Measurements from ENCODE around the gene WIPI1.

WIPI1 gene

GRCh38 chr17:68390888-68391545 is 66.3 kb downstream of the WIPI1 start:
- no peak overlapping the region for H3K4me3 ChIP-seq (replicated peaks; ENCODE audit: low read depth, low read length)
- TF ChIP-seq, protein P1, sequence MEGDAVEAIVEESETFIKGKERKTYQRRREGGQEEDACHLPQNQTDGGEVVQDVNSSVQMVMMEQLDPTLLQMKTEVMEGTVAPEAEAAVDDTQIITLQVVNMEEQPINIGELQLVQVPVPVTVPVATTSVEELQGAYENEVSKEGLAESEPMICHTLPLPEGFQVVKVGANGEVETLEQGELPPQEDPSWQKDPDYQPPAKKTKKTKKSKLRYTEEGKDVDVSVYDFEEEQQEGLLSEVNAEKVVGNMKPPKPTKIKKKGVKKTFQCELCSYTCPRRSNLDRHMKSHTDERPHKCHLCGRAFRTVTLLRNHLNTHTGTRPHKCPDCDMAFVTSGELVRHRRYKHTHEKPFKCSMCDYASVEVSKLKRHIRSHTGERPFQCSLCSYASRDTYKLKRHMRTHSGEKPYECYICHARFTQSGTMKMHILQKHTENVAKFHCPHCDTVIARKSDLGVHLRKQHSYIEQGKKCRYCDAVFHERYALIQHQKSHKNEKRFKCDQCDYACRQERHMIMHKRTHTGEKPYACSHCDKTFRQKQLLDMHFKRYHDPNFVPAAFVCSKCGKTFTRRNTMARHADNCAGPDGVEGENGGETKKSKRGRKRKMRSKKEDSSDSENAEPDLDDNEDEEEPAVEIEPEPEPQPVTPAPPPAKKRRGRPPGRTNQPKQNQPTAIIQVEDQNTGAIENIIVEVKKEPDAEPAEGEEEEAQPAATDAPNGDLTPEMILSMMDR (IDR thresholded peaks at IDR 0.05; ENCODE audit: low read length, missing control alignments), result no peak
- DNase-seq (ENCODE audit: low read depth), result no peak

GRCh38 chr17:68389041-68389440 is 68.3 kb downstream of the WIPI1 start:
- DNase-seq (ENCODE audit: low read depth), result no peak

GRCh38 chr17:68387435-68388218 is 69.7 kb downstream of the WIPI1 start:
- H3K4me3 ChIP-seq (replicated peaks; ENCODE audit: low read depth, low read length), result no peak overlapping the region
- TF ChIP-seq, protein P1 (IDR thresholded peaks at IDR 0.05; ENCODE audit: low read length, missing control alignments), result no peak
- DNase-seq (ENCODE audit: low read depth), result no peak

More at GRCh38 chr17:68389041-68389440, 68.3 kb downstream of the WIPI1 start:
- TF ChIP-seq, protein P1 (IDR thresholded peaks at IDR 0.05; ENCODE audit: low read length, missing control alignments), result no peak
- no peak overlapping the region for H3K4me3 ChIP-seq (replicated peaks; ENCODE audit: low read depth, low read length)

DNA sequence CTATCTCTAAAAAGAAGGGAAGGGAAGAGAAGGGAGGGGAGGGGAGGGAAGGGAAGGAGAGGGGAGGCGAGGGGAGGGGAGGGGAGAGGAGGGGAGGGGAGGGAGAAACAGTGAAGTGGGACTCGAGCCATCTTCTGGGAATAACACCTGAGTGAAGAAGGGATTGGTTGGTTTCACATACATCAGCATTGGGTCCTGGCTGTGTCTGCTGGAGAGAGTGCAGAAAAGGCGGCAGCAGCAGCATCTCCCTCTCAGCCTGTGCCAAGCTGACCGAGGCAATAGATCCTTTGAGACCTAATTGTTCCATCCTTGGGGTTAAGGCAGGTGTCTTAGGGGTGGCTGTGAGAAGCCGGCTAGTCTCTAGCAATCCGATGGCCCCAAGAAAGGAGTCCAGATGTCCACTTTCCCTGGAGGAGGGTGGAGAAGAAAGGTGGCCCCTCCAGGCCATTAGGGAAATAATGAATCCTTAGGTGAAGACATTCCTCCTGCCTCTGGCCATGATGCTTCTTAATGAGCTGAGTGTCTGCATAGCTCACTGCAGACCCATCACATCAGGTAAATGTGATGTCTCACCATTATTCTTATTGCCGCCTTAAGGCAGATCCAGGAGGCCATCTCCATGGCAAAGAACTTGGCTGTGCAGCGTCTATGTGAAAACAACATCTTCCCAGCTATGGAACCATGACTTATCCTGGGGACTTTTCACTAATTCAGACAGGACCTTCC is 71.6 kb downstream of the WIPI1 start:
- H3K4me3 ChIP-seq (replicated peaks; ENCODE audit: low read depth, low read length), result no peak overlapping the region
- DNase-seq (ENCODE audit: low read depth), result no peak
- TF ChIP-seq, protein P1 (IDR thresholded peaks at IDR 0.05; ENCODE audit: low read length, missing control alignments), result no peak

DNA sequence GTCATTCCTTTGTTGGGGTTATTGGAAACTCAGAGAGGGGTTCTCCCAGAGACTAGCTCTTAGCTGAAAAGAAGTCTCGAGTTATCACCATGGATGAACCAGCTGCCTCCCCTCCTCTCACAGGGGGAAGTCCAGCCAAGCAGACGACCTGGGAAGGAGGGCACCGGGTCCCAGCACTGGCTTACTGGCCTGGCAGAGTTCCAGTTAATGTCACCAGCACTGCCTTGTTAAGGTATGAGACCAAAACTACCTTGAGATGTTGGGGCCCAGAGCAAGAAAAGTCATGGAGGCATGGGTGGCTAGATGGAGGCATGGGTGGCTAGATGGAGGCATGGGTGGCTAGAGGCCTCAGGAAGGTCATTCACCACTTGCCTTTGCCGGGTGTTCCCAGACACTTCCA is 72.4 kb downstream of the WIPI1 start:
- TF ChIP-seq, protein P1 (IDR thresholded peaks at IDR 0.05; ENCODE audit: low read length, missing control alignments), result no peak
- DNase-seq (ENCODE audit: low read depth), result no peak
- H3K4me3 ChIP-seq (replicated peaks; ENCODE audit: low read depth, low read length), result no peak overlapping the region

- no peak overlapping the region for H3K4me3 ChIP-seq (replicated peaks; ENCODE audit: low read depth, low read length)
- TF ChIP-seq, protein P1 (IDR thresholded peaks at IDR 0.05; ENCODE audit: low read length, missing control alignments), result no peak
- DNase-seq (ENCODE audit: low read depth), result no peak
Observed at GRCh38 chr17:68384471-68384870, 72.8 kb downstream of the WIPI1 start.

All from fibroblast of pulmonary artery (primary cell).